Caco-2 (cell line): ENCODE measurements around the gene ETV6. TPM values are rescaled to one million over a fixed set of nuclear protein-coding genes. Genes with fewer than 3 reads are reported as not detected.

Experiments used
- BruUV-seq: library from RNA; stranded (reverse); fragments of 400-500 nt; replicated peaks from 2 replicates; lab custom pipeline; 2021; lab: Mats Ljungman, UMichigan
- CTCF ChIA-PET: fragments of 300-600 bp; sonication (Branson Sonifier 250); formaldehyde crosslinking; loops from one replicate; lab custom pipeline; 2022; ENCODE audit warnings: antibody characterized with exemption; lab: Charles Lee
- POLR2A ChIA-PET: fragments of 300-600 bp; sonication (Branson Sonifier 250); formaldehyde crosslinking; loops from one replicate; lab custom pipeline; 2022; ENCODE audit warnings: antibody characterized with exemption; lab: Charles Lee
- DNase-seq, 2 experiments: peaks; one replicate each; pipeline versions ENCODE4 v3.0.0 to v3.0.0-alpha.2; 2020 to 2022
- H3K27me3 ChIP-seq: replicated peaks from 2 replicates; pipeline ENCODE4 v1.6.0; 2011; ENCODE audit warnings: low read length; ENCODE audit not compliant: control insufficient read depth, insufficient read depth
- H3K36me3 ChIP-seq: 2 replicates; pipeline ENCODE4 v1.5.1; 2011; ENCODE audit warnings: low read length; ENCODE audit not compliant: control insufficient read depth, insufficient read depth
- H3K4me1 ChIP-seq: fragments of 250-450 bp; sonication (Bioruptor Pico); 2 replicates; pipeline ENCODE4 v1.5.1; 2020; ENCODE audit warnings: mild to moderate bottlenecking
- H3K4me3 ChIP-seq: 2 replicates; pipeline ENCODE4 v1.5.1; 2011; ENCODE audit warnings: low read depth, mild to moderate bottlenecking, control low read depth, low read length
- H3K9me3 ChIP-seq: fragments of 250-450 bp; sonication (Bioruptor Pico); 2 replicates; pipeline ENCODE4 v1.5.1; 2020; ENCODE audit warnings: mild to moderate bottlenecking, moderate library complexity
- H3K27ac Mint-ChIP-seq: one replicate; pipeline ENCODE4 v1.8.0; 2022; ENCODE audit warnings: mixed read lengths; ENCODE audit not compliant: unreplicated experiment
- H3K27me3 Mint-ChIP-seq: one replicate; pipeline ENCODE4 v1.8.0; 2022; ENCODE audit warnings: mixed read lengths; ENCODE audit not compliant: insufficient read depth, unreplicated experiment
- H3K36me3 Mint-ChIP-seq: one replicate; pipeline ENCODE4 v1.8.0; 2022; ENCODE audit warnings: mild to moderate bottlenecking, mixed read lengths; ENCODE audit not compliant: insufficient read depth, unreplicated experiment
- H3K4me1 Mint-ChIP-seq: one replicate; pipeline ENCODE4 v1.8.0; 2022; ENCODE audit warnings: low read depth, mixed read lengths; ENCODE audit not compliant: unreplicated experiment
- H3K4me3 Mint-ChIP-seq: one replicate; pipeline ENCODE4 v1.8.0; 2022; ENCODE audit warnings: mild to moderate bottlenecking, moderate library complexity, mixed read lengths; ENCODE audit not compliant: unreplicated experiment
- H3K9me3 Mint-ChIP-seq: one replicate; pipeline ENCODE4 v1.8.0; 2022; ENCODE audit warnings: mixed read lengths; ENCODE audit not compliant: unreplicated experiment
- intact Hi-C: fragments of 100-400 bp; cut with micrococcal nuclease; formaldehyde crosslinking; loops from one replicate; pipeline ENCODE4 v1.10.0; 2022; ENCODE audit not compliant: unreplicated experiment
- total RNA-seq: library from RNA; stranded (reverse); gene quantifications from 2 replicates; pipeline ENCODE4 v1.2.3, GENCODE V29; 2022
- TF ChIP-seq, protein P1 (sequence below), 2 experiments: fragments of 200-600 bp in 1 of 2; IDR thresholded peaks; 1 replicate in 1 of 2; 2 replicates in 1 of 2; pipeline versions ENCODE4 v1.5.1 to v1.8.0; 2011 to 2022; ENCODE audit warnings: antibody characterized with exemption in 1 of 2, control low read depth in 1 of 2, inconsistent platforms in 1 of 2, low read depth in 1 of 2, low read length in 1 of 2, mild to moderate bottlenecking in 1 of 2, moderate library complexity in 1 of 2; ENCODE audit not compliant: insufficient read depth in 1 of 2, severe bottlenecking in 1 of 2, unreplicated experiment in 1 of 2

Gene ETV6
- total RNA-seq, 1 experiment from 2014 or later = 15.6 TPM

DNA sequence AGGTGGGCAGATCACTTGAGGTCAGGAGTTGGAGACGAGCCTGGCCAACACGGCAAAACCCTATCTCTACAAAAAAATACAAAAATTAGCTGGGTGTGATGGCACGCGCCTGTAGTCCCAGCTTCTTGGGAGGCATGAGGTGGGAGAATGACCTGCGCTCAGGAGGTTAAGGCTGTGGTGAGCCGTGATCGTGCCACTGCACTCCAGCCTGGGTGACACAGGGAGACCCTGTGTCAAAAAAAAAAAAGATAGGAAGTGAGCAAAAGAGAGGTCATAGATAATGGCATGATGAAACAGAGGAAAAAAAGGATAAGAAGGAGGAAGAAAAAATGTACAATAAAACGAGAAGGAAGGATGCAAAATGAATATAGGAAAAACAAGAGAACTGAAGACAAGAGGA lies 159.5 kb downstream of the ETV6 start:
- intact Hi-C loops = no loop called here
- Histone ChIP-seq H3K27me3 (no peaks in the 10 kb centered on the region), H3K4me1 (peaks cover 16% of the 10 kb centered on the region), H3K9me3 (no peaks in the 10 kb centered on the region), H3K4me3 (no peak overlapping the region), H3K36me3 (no peaks in the 10 kb centered on the region)
- Mint-ChIP-seq H3K4me3 (no peak overlapping the region), H3K27me3 (no peaks in the 10 kb centered on the region), H3K9me3 (no peaks in the 10 kb centered on the region), H3K4me1 (peaks cover 22% of the 10 kb centered on the region), H3K27ac (no peak overlapping the region), H3K36me3 (no peaks in the 10 kb centered on the region)
- CTCF ChIA-PET = no interaction called here
- POLR2A ChIA-PET = no interaction called here
- no peak for DNase-seq
- TF ChIP-seq, protein P1, sequence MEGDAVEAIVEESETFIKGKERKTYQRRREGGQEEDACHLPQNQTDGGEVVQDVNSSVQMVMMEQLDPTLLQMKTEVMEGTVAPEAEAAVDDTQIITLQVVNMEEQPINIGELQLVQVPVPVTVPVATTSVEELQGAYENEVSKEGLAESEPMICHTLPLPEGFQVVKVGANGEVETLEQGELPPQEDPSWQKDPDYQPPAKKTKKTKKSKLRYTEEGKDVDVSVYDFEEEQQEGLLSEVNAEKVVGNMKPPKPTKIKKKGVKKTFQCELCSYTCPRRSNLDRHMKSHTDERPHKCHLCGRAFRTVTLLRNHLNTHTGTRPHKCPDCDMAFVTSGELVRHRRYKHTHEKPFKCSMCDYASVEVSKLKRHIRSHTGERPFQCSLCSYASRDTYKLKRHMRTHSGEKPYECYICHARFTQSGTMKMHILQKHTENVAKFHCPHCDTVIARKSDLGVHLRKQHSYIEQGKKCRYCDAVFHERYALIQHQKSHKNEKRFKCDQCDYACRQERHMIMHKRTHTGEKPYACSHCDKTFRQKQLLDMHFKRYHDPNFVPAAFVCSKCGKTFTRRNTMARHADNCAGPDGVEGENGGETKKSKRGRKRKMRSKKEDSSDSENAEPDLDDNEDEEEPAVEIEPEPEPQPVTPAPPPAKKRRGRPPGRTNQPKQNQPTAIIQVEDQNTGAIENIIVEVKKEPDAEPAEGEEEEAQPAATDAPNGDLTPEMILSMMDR (IDR thresholded peaks at IDR 0.05; ENCODE audit: insufficient read depth in 1 of 2, low read depth in 1 of 2, low read length in 1 of 2, severe bottlenecking in 1 of 2, unreplicated experiment in 1 of 2) = no peak
- no TSS peak for BruUV-seq

DNA sequence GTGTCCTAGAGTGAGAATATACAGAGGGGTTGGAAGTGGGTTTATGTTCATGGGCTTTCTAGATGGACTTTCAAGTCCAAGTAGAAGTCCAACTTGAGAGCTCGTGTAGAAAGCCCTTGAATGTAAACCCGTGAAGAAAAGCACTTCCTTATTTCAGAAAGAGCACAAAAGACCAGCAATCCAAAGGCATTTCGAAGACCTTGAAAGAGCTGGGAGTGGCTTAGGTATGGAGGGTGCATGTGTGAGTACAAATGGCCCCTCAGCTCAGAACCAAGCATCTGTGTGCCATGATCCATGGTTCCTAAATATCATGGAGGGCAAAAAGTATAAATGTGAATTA lies 160.7 kb downstream of the ETV6 start:
- no peaks in the 10 kb centered on the region for H3K9me3 ChIP-seq
- Mint-ChIP-seq H3K9me3 (no peaks in the 10 kb centered on the region), H3K27me3 (no peaks in the 10 kb centered on the region), H3K4me3 (no peak overlapping the region), H3K27ac (no peak overlapping the region), H3K4me1 (peaks cover 21% of the 10 kb centered on the region), H3K36me3 (no peaks in the 10 kb centered on the region)
- H3K4me1 ChIP-seq = peaks cover 12% of the 10 kb centered on the region
- no peaks in the 10 kb centered on the region for H3K36me3 ChIP-seq
- intact Hi-C loops = no loop called here
- ChIA-PET CTCF (no interaction called here), POLR2A (interaction anchor here (0.6 kb wide), 1 partner anchor 76 kb away, joined by 3 read pairs; no protein-coding TSS in a partner anchor)
- no peak overlapping the region for H3K4me3 ChIP-seq
- TF ChIP-seq, protein P1 (IDR thresholded peaks at IDR 0.05; ENCODE audit: insufficient read depth in 1 of 2, low read depth in 1 of 2, low read length in 1 of 2, severe bottlenecking in 1 of 2, unreplicated experiment in 1 of 2) = no peak
- no TSS peak for BruUV-seq
- DNase-seq = no peak
- no peaks in the 10 kb centered on the region for H3K27me3 ChIP-seq

DNA sequence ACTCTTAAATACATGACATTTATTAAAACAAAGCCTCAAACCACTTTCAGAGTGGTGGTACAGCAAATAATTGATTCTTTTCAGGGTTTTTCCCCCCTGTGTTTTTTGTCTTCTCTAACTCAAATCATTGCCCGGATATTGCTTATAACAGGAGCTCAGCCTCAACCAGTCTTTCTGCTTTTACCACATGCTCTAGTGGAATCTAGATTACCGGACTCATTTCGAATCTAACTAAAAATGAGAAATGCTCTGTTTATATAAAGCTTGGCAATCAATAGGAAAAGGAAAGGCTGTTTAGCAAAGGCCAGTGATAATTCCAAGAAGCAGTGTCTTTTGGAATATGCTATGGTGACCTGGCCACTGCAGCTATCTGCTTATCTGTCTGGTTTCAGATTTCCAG lies 161.5 kb downstream of the ETV6 start:
- Mint-ChIP-seq H3K9me3 (no peaks in the 10 kb centered on the region), H3K27ac (no peak overlapping the region), H3K27me3 (no peaks in the 10 kb centered on the region), H3K4me3 (no peak overlapping the region), H3K36me3 (no peaks in the 10 kb centered on the region), H3K4me1 (peaks cover 13% of the 10 kb centered on the region)
- ChIA-PET CTCF (no interaction called here), POLR2A (interaction anchor here (0.6 kb wide), 1 partner anchor 75 kb away, joined by 3 read pairs; no protein-coding TSS in a partner anchor)
- DNase-seq = no peak
- Histone ChIP-seq H3K9me3 (no peaks in the 10 kb centered on the region), H3K4me3 (no peak overlapping the region), H3K36me3 (no peaks in the 10 kb centered on the region), H3K27me3 (no peaks in the 10 kb centered on the region), H3K4me1 (peaks cover 4% of the 10 kb centered on the region)
- intact Hi-C loops = no loop called here
- TF ChIP-seq, protein P1 (IDR thresholded peaks at IDR 0.05; ENCODE audit: insufficient read depth in 1 of 2, low read depth in 1 of 2, low read length in 1 of 2, severe bottlenecking in 1 of 2, unreplicated experiment in 1 of 2) = no peak
- no TSS peak for BruUV-seq
